GM12874 (cell line): ENCODE results near the gene UBE2E2.

Experiments
- CTCF ChIP-seq: IDR thresholded peaks from 2 replicates; pipeline ENCODE4 v1.5.1; 2011; ENCODE audit warnings: low read depth, mild to moderate bottlenecking, control low read depth, low read length, moderate library complexity; ENCODE audit not compliant: insufficient read depth

UBE2E2 gene

GRCh38 chr3:23275814-23276213, 72.7 kb downstream of the UBE2E2 start:
- no peak for TF ChIP-seq CTCF

DNA sequence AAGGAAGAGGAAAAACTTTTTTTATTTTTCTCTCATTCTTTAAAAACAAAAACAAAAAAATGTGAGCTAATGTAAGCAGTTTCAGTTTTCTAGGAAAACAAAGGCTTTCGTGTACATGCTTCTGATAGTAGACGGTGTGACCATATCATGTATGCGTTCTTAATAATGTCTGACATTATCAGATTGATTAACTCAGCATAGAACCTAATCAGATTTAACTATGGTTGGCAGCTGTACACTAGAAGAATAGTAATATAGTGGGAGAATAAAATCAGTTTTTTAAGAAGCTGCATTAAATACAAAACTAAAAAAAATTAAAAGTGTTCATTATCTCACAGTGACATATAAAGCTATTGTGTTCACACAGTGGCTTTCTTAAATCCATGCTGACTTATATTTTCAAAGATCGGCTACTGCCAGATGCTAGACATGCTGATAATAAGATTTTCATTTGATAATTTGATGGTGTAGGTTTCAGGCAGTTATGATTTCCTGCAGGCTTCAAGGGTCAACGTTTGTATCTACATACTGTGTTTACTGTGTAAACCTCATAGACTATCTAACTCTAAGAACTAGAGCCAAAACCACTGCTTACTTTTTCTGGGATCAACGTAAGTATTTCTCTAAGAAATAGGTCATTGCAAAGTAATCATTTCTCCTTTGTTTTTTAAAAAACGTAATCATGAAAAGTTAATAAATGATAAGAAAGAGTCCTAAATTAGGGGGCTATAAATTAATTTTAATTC, 74.0 kb downstream of the UBE2E2 start:
- TF ChIP-seq CTCF, result no peak

DNA sequence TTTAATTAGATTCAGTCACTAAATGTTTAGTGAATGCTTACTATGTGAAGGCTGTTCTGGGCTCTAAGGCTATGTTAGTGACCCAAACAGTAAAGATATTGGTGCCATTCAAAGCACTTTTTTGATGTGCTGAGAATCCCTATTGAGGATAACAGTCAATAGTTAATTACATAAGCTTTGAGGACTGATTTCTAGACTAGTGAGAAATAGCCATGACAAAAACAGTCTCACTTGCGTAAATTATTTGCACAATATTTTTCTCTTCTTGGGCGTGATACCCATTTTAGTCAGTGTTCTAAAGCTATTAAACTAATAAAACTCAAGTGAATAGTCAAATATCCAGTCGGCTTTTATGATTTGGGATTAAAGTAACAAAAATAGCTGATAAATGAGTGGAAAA, 74.6 kb downstream of the UBE2E2 start:
- TF ChIP-seq CTCF, result no peak

GRCh38 chr3:23283625-23284024, 80.5 kb downstream of the UBE2E2 start:
- no peak for TF ChIP-seq CTCF

- no peak for TF ChIP-seq CTCF
These were observed 85.2 kb downstream of the UBE2E2 start for GRCh38 chr3:23288286-23288685.

DNA sequence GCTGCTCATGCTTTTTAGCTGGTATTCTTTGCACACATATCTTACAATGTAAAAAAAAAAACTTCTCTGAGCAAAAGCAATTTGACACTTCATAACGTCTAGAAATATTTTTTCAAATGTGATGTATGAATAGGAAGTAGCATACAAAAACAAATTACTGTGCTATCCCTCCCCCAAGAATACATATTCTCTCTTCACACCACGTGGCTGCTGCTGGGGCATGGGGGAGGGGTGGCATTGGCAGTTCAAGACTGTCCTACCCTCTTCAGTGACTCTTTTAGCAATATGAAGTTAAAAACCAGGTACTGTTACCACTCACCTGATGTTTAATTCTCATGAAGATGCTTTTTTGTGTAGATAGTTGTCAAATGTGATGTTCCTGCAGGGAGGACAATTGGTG, 85.6 kb downstream of the UBE2E2 start:
- TF ChIP-seq CTCF, result no peak

GRCh38 chr3:23292432-23292831, 89.3 kb downstream of the UBE2E2 start:
- no peak for TF ChIP-seq CTCF
